Measurements from ENCODE around the gene SSX5.
"Not testable (repeated sequence)": the region's sequence is repeated elsewhere in the genome, so short reads cannot be mapped to it uniquely, and the experiment has no call there.

The SSX5 gene, protein sequence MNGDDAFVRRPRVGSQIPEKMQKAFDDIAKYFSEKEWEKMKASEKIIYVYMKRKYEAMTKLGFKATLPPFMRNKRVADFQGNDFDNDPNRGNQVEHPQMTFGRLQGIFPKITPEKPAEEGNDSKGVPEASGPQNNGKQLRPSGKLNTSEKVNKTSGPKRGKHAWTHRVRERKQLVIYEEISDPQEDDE

DNA sequence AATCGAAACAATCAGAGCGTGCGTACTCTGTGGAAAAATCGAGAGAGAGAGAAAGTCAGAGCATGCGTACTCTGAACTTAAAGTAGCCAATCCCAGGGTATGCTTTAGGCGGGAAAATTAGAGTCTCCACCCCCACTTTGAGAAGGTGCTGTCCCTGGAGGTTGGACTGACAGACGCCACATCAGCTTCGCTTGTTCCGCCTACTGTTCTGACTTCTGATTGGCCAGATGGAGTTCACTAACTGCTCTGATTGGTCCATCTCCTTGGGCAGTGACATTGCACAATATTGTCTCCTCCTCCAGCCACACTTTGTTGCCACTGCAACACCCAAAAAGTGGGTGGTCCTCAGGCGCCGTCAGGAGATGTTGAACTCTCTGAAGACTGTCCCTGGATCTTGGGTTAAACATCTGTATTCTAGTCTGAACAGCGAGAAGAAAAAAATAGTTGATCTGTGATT is at the start of gene SSX5:
Gene SSX5 (minus strand): TSS at position 51 of the 457 bp plus-strand sequence. CDS start 1,437 bp downstream, outside the sequence.
- no peak for DNase-seq

DNA sequence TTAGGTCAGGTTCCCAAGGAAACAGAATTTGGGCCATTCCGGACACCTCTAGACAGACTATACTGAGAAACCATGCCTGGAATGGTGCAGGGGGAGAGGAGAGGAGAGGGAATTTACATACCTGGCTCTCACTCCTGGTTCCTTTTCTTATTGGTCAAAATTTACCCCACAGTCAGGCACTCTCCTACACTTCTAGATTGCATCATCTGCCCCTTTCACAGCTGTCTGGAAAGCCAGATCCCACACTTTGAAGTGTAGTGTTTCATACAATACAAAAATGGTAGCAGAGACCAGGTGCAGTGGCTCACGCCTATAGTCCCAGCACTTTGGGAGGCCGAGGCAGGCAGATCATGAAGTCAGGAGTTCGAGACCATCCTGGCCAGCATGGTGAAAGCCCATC is 27.6 kb upstream of the SSX5 start:
- not testable (repeated sequence) for DNase-seq

DNA sequence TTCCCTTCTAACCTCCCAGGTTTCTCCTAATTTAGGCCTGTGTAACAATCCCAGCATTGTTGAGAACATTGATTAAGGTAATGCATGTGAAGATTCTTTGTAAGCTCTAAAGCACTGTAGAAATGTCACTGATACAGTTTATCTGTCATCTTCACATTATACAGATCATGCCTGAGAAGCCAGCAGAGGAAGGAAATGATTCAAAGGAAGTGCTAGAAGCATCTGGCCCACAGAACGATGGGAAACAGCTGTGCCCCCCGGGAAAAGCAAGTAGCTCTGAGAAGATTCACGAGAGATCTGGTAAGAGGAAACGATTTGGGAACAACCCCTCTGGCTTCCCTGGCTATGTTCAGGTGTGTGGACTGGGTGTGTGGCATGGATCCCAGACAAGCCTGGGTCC is 17.7 kb upstream of the SSX5 start:
- not testable (repeated sequence) for DNase-seq

DNA sequence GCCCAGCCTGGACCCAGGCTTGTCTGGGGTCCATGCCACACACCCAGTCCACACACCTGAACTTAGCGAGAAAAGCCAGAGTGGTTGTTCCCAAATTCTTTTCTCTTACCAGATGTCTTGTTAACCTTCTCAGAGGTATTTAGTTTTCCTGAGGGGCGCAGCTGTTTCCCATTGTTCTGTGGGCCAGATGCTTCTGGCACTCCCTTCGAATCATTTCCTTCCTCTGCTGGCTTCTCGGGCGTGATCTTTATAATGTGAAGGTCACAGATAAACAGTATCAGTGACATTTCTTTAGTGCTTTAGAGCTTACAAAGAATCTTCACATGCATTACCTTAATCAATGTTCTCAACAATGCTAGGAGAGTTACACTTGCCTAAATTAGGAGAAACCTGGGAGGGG is 6.6 kb downstream of the SSX5 start:
- DNase-seq: not testable (repeated sequence)

DNA sequence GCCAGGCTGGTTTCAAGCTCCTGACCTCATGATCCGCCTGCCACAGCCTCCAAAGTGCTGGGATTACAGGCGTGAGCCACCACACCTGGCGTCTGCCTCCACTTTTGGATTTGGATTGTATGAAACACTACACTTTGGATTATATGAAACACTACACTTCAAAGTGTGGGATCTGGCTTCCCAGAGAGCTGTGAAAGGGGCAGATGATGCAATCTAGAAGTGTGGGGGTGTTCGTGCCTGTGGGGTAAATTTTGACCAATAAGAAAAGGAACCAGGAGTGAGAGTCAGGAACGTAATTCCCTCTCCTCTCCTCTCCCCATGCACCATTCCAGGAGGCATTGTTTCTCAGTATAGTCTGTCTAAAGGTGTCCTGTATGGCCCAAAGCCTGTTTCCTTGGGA is 14.7 kb downstream of the SSX5 start:
- not testable (repeated sequence) for DNase-seq

DNA sequence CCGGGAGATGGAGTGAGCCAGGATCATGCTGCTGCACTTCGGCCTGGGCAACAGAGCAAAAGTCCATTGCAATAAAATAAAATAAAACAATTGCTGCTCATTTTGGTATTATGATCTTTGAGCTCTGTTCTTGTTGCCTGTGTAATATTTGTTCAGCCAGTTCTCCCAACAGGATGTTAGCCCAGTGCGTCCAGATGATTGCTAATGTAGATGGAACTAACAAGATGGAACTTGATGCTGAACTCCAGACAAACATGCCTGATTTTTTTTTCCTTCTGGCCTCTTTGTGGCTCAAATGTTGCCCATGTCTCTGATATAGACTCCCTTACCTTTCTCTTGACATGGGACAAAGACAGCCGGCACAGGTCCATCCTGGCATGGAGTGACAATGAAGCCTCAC is 15.8 kb downstream of the SSX5 start:
- no peak for DNase-seq

DNA sequence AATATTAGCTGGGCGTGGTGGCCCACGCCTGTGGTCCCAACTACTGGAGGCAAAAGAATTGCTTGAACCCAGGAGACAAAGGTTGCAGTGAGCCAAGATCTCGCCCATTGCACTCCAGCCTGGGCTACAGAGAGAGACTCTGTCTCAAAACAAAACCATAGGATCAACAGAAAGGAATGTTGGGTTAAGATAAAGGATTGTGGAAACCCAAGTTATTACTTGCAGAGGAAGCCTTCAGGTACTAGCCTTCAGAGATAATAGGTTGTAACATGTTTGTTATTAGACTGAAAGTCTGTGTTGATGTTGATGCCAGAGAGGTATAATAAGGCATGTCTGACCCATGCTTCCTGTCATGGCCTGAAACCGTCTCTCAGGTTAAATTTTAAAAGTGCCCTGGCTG is 16.9 kb downstream of the SSX5 start:
- no peak for DNase-seq

DNA sequence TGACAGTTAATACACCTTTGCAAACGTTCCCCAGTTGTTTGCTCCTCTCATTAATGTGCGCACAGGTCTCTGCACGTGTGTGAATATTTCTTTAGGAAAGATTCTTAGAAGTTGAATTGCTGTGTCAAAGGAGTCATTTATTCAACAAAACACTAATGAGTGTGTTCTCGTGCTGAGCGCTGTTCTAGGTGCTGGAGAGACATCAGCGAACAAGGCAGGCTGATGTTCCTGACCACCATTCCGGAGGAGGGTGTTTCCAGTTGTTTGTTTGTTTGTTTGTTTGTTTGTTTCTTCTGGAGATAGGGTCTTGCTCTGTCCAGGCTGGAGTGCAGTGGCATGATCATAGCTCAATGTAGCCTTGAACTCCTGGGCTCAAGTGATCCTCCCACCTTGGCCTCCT is 30.3 kb downstream of the SSX5 start:
- DNase-seq: not testable (repeated sequence)

DNA sequence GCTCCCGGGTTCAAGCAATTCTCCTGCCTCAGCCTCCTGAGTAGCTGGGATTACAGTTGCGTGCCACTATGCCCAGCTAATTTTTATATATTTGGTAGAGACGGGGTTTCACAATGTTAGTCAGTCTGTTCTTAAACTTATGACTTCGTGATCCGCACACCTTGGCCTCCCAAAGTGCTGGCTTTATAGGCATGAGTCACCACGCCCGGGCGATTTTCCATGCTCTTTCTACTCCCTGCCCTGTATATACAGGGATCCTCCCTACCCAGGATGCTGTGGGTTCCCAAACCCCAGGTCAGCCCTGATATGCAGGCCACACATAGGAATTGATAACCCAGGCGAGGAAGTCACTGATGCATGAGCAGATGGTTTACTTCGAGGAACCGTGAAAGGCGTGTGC is 31.4 kb downstream of the SSX5 start:
- no peak for DNase-seq

DNA sequence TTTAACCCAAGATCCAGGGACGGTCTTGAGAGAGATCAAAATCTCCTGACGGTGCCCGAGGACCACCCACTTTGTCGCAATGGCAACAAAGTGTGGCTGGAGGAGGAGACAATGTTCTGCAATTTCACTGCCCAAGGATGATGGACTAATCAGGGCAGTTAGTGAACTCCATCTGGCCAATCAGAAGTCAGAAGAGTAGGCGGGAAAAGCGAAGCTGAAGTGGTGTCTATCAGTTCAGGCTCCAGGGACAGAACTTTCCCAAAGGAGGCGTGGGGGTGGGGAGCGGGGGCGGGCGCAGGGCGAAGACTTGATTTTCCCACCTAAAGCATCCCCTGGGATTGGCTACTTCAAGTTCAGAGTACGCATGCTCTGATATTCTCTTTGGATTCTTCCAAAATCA is 40.6 kb downstream of the SSX5 start:
- no peak for DNase-seq

DNA sequence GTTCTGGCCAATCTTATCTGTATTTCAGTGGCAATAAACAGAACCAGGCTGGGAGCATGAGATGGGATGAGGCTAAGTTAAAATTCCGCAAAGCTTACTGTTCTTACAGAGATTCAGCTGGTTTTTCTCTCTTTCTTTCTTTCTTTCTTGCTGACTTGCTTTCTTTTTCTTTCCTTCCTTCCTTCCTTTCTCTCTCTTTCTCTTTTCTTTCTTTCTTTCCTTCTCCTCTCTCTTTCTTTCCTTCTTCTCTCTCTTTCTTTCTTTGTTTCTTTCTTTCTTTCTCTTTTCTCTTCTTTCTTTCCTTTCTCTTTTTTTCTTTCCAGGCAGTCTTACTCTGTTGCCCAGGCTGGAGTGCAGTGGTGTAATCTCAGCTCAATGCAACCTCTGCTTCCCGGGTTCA is 41.8 kb downstream of the SSX5 start:
- DNase-seq: no peak

DNA sequence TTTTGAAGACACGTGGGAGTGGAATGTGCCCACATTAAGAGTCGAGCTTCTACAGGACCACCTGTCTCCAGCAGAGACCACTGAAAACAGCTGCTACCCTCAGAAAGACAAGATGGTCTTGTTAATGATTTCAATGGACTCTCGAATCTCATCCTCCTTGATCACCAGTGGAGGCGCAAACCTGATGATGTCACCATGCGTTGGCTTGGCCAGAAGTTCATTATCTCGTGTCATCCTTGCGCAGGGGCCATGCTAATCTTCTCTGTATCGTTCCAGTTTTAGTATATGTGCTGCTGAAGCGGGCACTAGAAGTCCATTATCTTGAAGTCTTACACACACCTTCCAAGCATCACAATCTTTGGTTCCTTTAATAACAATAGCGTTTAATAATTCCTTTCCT is 42.8 kb downstream of the SSX5 start:
- DNase-seq: no peak

DNA sequence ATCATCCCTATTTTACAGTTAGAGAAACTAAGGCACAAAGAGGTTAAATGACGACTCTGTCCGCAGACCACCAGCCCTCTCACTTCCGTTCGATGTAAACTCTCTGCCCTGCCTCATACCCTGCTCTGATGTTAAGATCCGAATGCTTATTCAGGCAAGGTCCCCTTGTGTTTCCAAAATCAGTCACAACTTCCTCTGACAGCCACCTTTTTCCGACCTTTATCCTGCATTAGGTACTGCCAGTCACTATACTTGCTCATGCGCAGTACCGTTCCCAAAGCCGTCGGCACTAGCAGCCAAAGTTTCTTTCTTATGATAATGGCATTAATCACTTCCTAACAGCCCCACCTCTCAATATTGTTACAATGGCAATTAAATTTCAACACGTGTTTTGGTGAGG is 53.9 kb downstream of the SSX5 start:
- DNase-seq: not testable (repeated sequence)

DNA sequence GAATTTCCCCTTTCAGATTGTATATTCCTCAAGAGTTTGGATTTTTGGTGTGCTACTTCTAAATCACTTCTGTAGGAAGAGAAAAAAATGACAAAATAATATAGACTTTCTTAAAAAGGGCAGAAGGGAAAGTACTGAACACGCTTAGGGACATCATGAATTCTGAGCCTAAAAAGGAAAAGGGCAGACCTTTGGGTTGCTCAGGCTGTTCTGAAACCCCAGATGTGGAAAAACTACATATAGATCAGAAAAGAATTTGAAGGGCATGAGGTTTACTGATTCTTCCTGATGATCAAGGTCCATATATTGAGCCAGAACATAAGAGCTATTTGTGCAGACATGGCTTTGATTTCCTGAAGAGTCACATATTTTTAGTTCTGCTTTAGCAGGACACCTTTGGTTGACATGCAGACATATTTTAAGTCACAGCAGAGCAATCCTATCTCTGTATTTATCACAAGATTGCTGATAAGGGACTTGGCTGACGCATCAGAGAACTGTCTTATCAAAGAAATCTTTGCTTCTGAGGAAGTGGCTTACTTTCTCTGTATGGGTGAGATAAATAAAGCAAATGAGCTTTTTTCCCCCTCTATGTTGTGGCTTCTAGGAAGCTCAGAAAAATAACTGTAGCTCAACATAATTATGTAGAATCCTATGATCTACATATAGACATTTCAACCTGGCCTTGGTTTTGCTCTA is 54.6 kb downstream of the SSX5 start:
- not testable (repeated sequence) for DNase-seq

DNA sequence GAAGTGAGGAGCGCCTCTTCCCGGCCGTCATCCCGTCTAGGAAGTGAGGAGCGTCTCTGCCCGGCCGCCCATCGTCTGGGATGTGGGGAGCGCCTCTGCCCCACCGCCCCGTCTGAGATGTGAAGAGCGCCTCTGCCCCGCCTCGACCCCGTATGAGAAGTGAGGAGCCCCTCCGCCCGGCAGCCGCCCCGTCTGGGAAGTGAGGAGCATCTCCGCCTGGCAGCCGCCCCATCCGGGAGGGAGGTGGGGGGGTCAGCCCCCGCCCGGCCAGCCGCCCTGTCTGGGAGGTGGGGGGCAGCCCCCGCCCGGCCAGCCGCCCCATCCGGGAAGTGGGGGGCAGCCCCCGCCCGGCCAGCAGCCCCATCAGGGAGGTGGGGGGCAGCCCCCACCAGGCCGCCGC is 57.5 kb downstream of the SSX5 start:
- not testable (repeated sequence) for DNase-seq

All from CD4-positive, alpha-beta T cell treated with Interleukin-21 for 1 hour (primary cell).